Naive thymus-derived CD4-positive, alpha-beta T cell (primary cell): Measurements from ENCODE around the gene MTTP. TPM values are rescaled to one million over a fixed set of nuclear protein-coding genes. Genes with fewer than 3 reads are reported as not detected.
"Not testable (repeated sequence)": the region's sequence is repeated elsewhere in the genome, so short reads cannot be mapped to it uniquely, and the experiment has no call there.

Source experiments
- ATAC-seq: fragments of 150-1000 bp; cut with Tn5 transposase; 2 replicates; pipeline ENCODE4 v1.10.0; 2021; ENCODE audit warnings: mild to moderate bottlenecking, moderate library complexity
- CTCF ChIA-PET: fragments of 350-600 bp; sonication (Branson Sonifier 250); formaldehyde crosslinking; loops from one replicate; lab custom pipeline; 2021; ENCODE audit warnings: antibody characterized with exemption; lab: Charles Lee
- POLR2A ChIA-PET: fragments of 350-600 bp; sonication (Branson Sonifier 250); formaldehyde crosslinking; loops from one replicate; lab custom pipeline; 2021; ENCODE audit warnings: antibody characterized with exemption, inconsistent platforms; lab: Charles Lee
- DNase-seq, 9 donors: peaks; one replicate each; pipeline versions ENCODE4 v3.0.0 to v3.0.0-alpha.2; 2020 to 2022; ENCODE audit warnings: mixed read lengths in 1 of 9
- H3K27ac ChIP-seq: one replicate; pipeline ENCODE4 v1.7.0; 2013; ENCODE audit warnings: mild to moderate bottlenecking, low read depth, low read length, moderate library complexity
- H3K27me3 ChIP-seq, 2 donors: one replicate each; pipeline ENCODE4 v1.7.0; 2013; ENCODE audit warnings: low read length in 2 of 2, mild to moderate bottlenecking in 2 of 2, moderate library complexity in 2 of 2; ENCODE audit not compliant: control insufficient read depth in 2 of 2, insufficient read depth in 2 of 2
- H3K36me3 ChIP-seq, 3 experiments: 1 replicate in 2 of 3; 2 replicates in 1 of 3; pipeline ENCODE4 v1.7.0; 2013; ENCODE audit warnings: low read length in 3 of 3, mild to moderate bottlenecking in 3 of 3, moderate library complexity in 1 of 3; ENCODE audit not compliant: insufficient read depth in 3 of 3, control insufficient read depth in 2 of 3
- H3K4me1 ChIP-seq, 2 donors: one replicate each; pipeline ENCODE4 v1.7.0; 2013; ENCODE audit warnings: low read length in 2 of 2, mild to moderate bottlenecking in 2 of 2, moderate library complexity in 1 of 2; ENCODE audit not compliant: control insufficient read depth in 2 of 2, insufficient read depth in 2 of 2
- H3K4me3 ChIP-seq: 2 replicates; pipeline ENCODE4 v1.7.0; 2013; ENCODE audit warnings: mild to moderate bottlenecking, low read length
- H3K9me3 ChIP-seq, 3 experiments: 1 replicate in 2 of 3; 2 replicates in 1 of 3; pipeline ENCODE4 v1.7.0; 2013; ENCODE audit warnings: low read length in 3 of 3; ENCODE audit not compliant: control insufficient read depth in 2 of 3
- H3K27ac Mint-ChIP-seq, 9 donors: one replicate each; pipeline ENCODE4 v1.8.0; 2020 to 2022; ENCODE audit warnings: mixed read lengths in 9 of 9, mild to moderate bottlenecking in 8 of 9, moderate library complexity in 5 of 9, inconsistent platforms in 2 of 9
- H3K27me3 Mint-ChIP-seq, 5 donors: one replicate each; pipeline ENCODE4 v1.8.0; 2021 to 2022; ENCODE audit warnings: mixed read lengths in 5 of 5, mild to moderate bottlenecking in 1 of 5
- H3K36me3 Mint-ChIP-seq, 5 donors: one replicate each; pipeline ENCODE4 v1.8.0; 2020 to 2022; ENCODE audit warnings: mixed read lengths in 5 of 5, mild to moderate bottlenecking in 3 of 5, inconsistent platforms in 1 of 5
- H3K4me1 Mint-ChIP-seq, 7 donors: one replicate each; pipeline ENCODE4 v1.8.0; 2020 to 2022; ENCODE audit warnings: mixed read lengths in 7 of 7, mild to moderate bottlenecking in 3 of 7, inconsistent platforms in 1 of 7
- H3K4me3 Mint-ChIP-seq, 10 donors: one replicate each; pipeline ENCODE4 v1.8.0; 2020 to 2022; ENCODE audit warnings: mild to moderate bottlenecking in 10 of 10, mixed read lengths in 10 of 10, moderate library complexity in 6 of 10, inconsistent platforms in 2 of 10
- H3K9me3 Mint-ChIP-seq, 11 donors: one replicate each; pipeline ENCODE4 v1.8.0; 2020 to 2022; ENCODE audit warnings: mixed read lengths in 11 of 11, mild to moderate bottlenecking in 4 of 11, inconsistent platforms in 1 of 11, moderate library complexity in 1 of 11
- intact Hi-C, 2 donors: fragments of 100-400 bp; cut with micrococcal nuclease; formaldehyde crosslinking; loops; one replicate each; pipeline ENCODE4 v1.15.1; 2023
- polyA plus RNA-seq, 2 donors: library from polyadenylated mRNA; unstranded; fragments of 300-500 nt; fragmentation: Illumina TruSeq; gene quantifications; one replicate each; pipeline ENCODE4 v1.2.3, GENCODE V29; 2021
- total RNA-seq, 6 experiments: library from RNA in 5 of 6; stranded (reverse) in 5 of 6; gene quantifications; 1 replicate in 5 of 6; 2 replicates in 1 of 6; pipeline ENCODE4 v1.2.3 and lab custom pipeline; 2021 to 2026

MTTP gene
- total RNA-seq (under 1 TPM in 2 of 5 experiments, not detected in 3; 0.51 to 0.76 TPM), polyA plus RNA-seq (not detected), total RNA-seq (lab: John Stamatoyannopoulos, UW) (not detected)

GRCh38 chr4:99574530-99575324, at the start of gene MTTP:
TSS of gene MTTP (plus strand) at chr4:99574824. CDS start at chr4:99574910, 86 bp downstream.
- H3K4me3 ChIP-seq = no peak within 1 kb of the TSS
- Mint-ChIP-seq H3K4me3 (no peak within 1 kb of the TSS), H3K4me1 (peaks cover 0 to 3% (median 0%) of the 10 kb centered on the region in 7 donors), H3K36me3 (no peaks in the 10 kb centered on the region), H3K27ac (no peak within 1 kb of the TSS), H3K27me3 (peaks cover 39 to 51% (median 44%) of the 10 kb centered on the region in 5 donors), H3K9me3 (peaks cover 0 to 2% (median 0%) of the 10 kb centered on the region in 11 donors)
- no peaks in the 10 kb centered on the region for H3K36me3 ChIP-seq
- H3K4me1 ChIP-seq = no peaks in the 10 kb centered on the region
- ATAC-seq (no peak), DNase-seq (no peak)
- H3K27ac ChIP-seq = no peak within 1 kb of the TSS
- CTCF ChIA-PET = no interaction called here
- no peaks in the 10 kb centered on the region for H3K9me3 ChIP-seq
- POLR2A ChIA-PET = interaction anchor here (0.5 to 1.0 kb wide), 2 partner anchors 372 to 800 kb away, joined by 3 to 4 read pairs; partner anchors contain the start of gene DNAJB14
- H3K27me3 ChIP-seq = peaks cover 0 to 5% of the 10 kb centered on the region in 2 donors
- intact Hi-C loops = no loop called here

GRCh38 chr4:99529228-99529627, 45.4 kb upstream of the MTTP start:
- intact Hi-C loops = no loop called here
- Histone ChIP-seq H3K4me3 (no peak overlapping the region), H3K4me1 (no peaks in the 10 kb centered on the region), H3K27me3 (peaks cover 0 to 4% of the 10 kb centered on the region in 2 donors), H3K27ac (no peak overlapping the region), H3K9me3 (no peaks in the 10 kb centered on the region), H3K36me3 (no peaks in the 10 kb centered on the region)
- POLR2A ChIA-PET = interaction anchor here (0.7 kb wide), 1 partner anchor 34 kb away, joined by 3 read pairs; the partner anchor contains the start of gene TRMT10A
- DNase-seq (no peak), ATAC-seq (no peak)
- Mint-ChIP-seq H3K9me3 (peaks cover 0 to 4% (median 0%) of the 10 kb centered on the region in 11 donors), H3K4me3 (no peak overlapping the region), H3K36me3 (no peaks in the 10 kb centered on the region), H3K27me3 (peaks cover 0 to 15% (median 0%) of the 10 kb centered on the region in 5 donors), H3K27ac (no peak overlapping the region), H3K4me1 (no peaks in the 10 kb centered on the region)
- CTCF ChIA-PET = no interaction called here

- intact Hi-C loops = no loop called here
- CTCF ChIA-PET = no interaction called here
- DNase-seq (no peak), ATAC-seq (no peak)
- Histone ChIP-seq H3K4me1 (no peaks in the 10 kb centered on the region), H3K36me3 (no peaks in the 10 kb centered on the region), H3K27ac (no peak overlapping the region), H3K9me3 (no peaks in the 10 kb centered on the region), H3K27me3 (peaks cover 0 to 4% of the 10 kb centered on the region in 2 donors), H3K4me3 (no peak overlapping the region)
- no peaks in the 10 kb centered on the region for H3K36me3 Mint-ChIP-seq
- H3K4me3 Mint-ChIP-seq = no peak overlapping the region
- peaks cover 0 to 15% (median under 1%) of the 10 kb centered on the region in 5 donors for H3K27me3 Mint-ChIP-seq
- POLR2A ChIA-PET = interaction anchor here (0.7 kb wide), 1 partner anchor 33 kb away, joined by 3 read pairs; the partner anchor contains the start of gene TRMT10A
- no peak overlapping the region for H3K27ac Mint-ChIP-seq
- H3K9me3 Mint-ChIP-seq = peaks cover 0 to 4% (median 0%) of the 10 kb centered on the region in 11 donors
- H3K4me1 Mint-ChIP-seq = no peaks in the 10 kb centered on the region
Observed at GRCh38 chr4:99529956-99530355, 44.7 kb upstream of the MTTP start.

- POLR2A ChIA-PET, H3K27me3 ChIP-seq, H3K27ac Mint-ChIP-seq, DNase-seq, H3K36me3 Mint-ChIP-seq, ATAC-seq, H3K9me3 ChIP-seq, H3K4me3 ChIP-seq, intact Hi-C loops, H3K4me1 ChIP-seq, H3K4me3 Mint-ChIP-seq, CTCF ChIA-PET, H3K9me3 Mint-ChIP-seq, H3K4me1 Mint-ChIP-seq, H3K27ac ChIP-seq, H3K36me3 ChIP-seq: not testable (repeated sequence)
- peaks cover 0 to 13% (median 3%) of the 10 kb centered on the region in 5 donors for H3K27me3 Mint-ChIP-seq
Observed at GRCh38 chr4:99534699-99535098, 39.9 kb upstream of the MTTP start.

GRCh38 chr4:99536271-99536670, 38.4 kb upstream of the MTTP start:
- no peaks in the 10 kb centered on the region for H3K9me3 ChIP-seq
- Mint-ChIP-seq H3K4me1 (no peaks in the 10 kb centered on the region), H3K36me3 (no peaks in the 10 kb centered on the region), H3K4me3 (no peak overlapping the region), H3K27me3 (peaks cover 0 to 13% (median 3%) of the 10 kb centered on the region in 5 donors), H3K27ac (no peak overlapping the region), H3K9me3 (peaks cover 0 to 2% (median 0%) of the 10 kb centered on the region in 11 donors)
- H3K36me3 ChIP-seq = no peaks in the 10 kb centered on the region
- no peak for ATAC-seq
- CTCF ChIA-PET = no interaction called here
- no peak for DNase-seq
- peaks cover 0 to under 1% of the 10 kb centered on the region in 2 donors for H3K27me3 ChIP-seq
- no peak overlapping the region for H3K27ac ChIP-seq
- POLR2A ChIA-PET = interaction anchor here (0.6 kb wide), 1 partner anchor 32 kb away, joined by 5 read pairs; no protein-coding TSS in a partner anchor
- H3K4me3 ChIP-seq = no peak overlapping the region
- no peaks in the 10 kb centered on the region for H3K4me1 ChIP-seq
- intact Hi-C loops = no loop called here

- peaks cover 0 to 13% (median 3%) of the 10 kb centered on the region in 5 donors for H3K27me3 Mint-ChIP-seq
- H3K9me3 Mint-ChIP-seq = peaks cover 0 to 4% (median 0%) of the 10 kb centered on the region in 11 donors
Observed at GRCh38 chr4:99536848-99537247, 37.8 kb upstream of the MTTP start.

More at GRCh38 chr4:99536848-99537247, 37.8 kb upstream of the MTTP start:
- ChIA-PET CTCF (no interaction called here), POLR2A (no interaction called here)
- ATAC-seq (no peak), DNase-seq (no peak)
- Histone ChIP-seq H3K27ac (no peak overlapping the region), H3K4me1 (no peaks in the 10 kb centered on the region), H3K9me3 (no peaks in the 10 kb centered on the region), H3K36me3 (no peaks in the 10 kb centered on the region), H3K27me3 (no peaks in the 10 kb centered on the region), H3K4me3 (no peak overlapping the region)
- Mint-ChIP-seq H3K4me1 (no peaks in the 10 kb centered on the region), H3K36me3 (no peaks in the 10 kb centered on the region), H3K4me3 (no peak overlapping the region), H3K27ac (no peak overlapping the region)
- intact Hi-C loops = no loop called here
